Mammary epithelial cell (primary cell): Measurements from ENCODE around the gene FAF2.
A peak's percentile ranks its signal among the peaks of the same experiment; 100 is the strongest.

Source experiments
- CTCF ChIP-seq, 2 donors: IDR thresholded peaks in 1 of 2; conservative IDR thresholded peaks in 1 of 2; 2 replicates each; pipeline ENCODE4 v1.5.1; 2011 to 2012; ENCODE audit warnings: inconsistent platforms in 2 of 2, low read length in 2 of 2, mild to moderate bottlenecking in 2 of 2, control low read depth in 1 of 2, low read depth in 1 of 2; ENCODE audit not compliant: insufficient read depth in 1 of 2; ENCODE audit errors: extremely low read depth in 1 of 2
- EZH2 ChIP-seq: IDR thresholded peaks from 2 replicates; pipeline ENCODE4 v1.6.1; 2012; ENCODE audit warnings: low read length, inconsistent platforms, borderline replicate concordance

- TF ChIP-seq CTCF (conservative IDR thresholded peaks at IDR 0.05 in 1 of 2, IDR thresholded peaks at IDR 0.05 in 1 of 2; ENCODE audit: extremely low read depth in 1 of 2, insufficient read depth in 1 of 2, low read depth in 1 of 2, low read length in 2 of 2) (peak; percentile 93 to 98), EZH2 (no peak)
Measured at GRCh38 chr5:176447978-176448608, at the start of gene FAF2.
